ENCODE measurements around the gene MTG2. TPM values are rescaled to one million over a fixed set of nuclear protein-coding genes. Genes with fewer than 3 reads are reported as not detected.

The MTG2 gene
- total RNA-seq, 3 donors from 2014 or later: 16.3 to 32.1 (median 25.6) TPM

- H3K27ac ChIP-seq: no peak overlapping the region
- H3K4me3 ChIP-seq: no peak overlapping the region
- H3K36me3 ChIP-seq: no peaks in the 10 kb centered on the region
- peaks cover 6 to 12% of the 10 kb centered on the region in 2 donors for H3K4me1 ChIP-seq
- H3K27me3 ChIP-seq: peaks cover 4 to 89% of the 10 kb centered on the region in 2 donors
- TF ChIP-seq POLR2AphosphoS5 (IDR thresholded peaks at IDR 0.05) (no peak), CTCF (IDR thresholded peaks at IDR 0.05) (no peak), POLR2A (IDR thresholded peaks at IDR 0.05) (no peak)
- H3K9me3 ChIP-seq: no peaks in the 10 kb centered on the region
- no peak for DNase-seq (ENCODE audit: low spot score in 2 of 2)
- intact Hi-C loops (cut with DNase I; ENCODE audit: low total_unique reads): no loop called here
These were observed 35.3 kb downstream of the MTG2 start for GRCh38 chr20:62217913-62218773.

- TF ChIP-seq POLR2AphosphoS5 (IDR thresholded peaks at IDR 0.05) (no peak), POLR2A (IDR thresholded peaks at IDR 0.05) (no peak), CTCF (IDR thresholded peaks at IDR 0.05) (no peak)
- Histone ChIP-seq H3K27ac (no peak overlapping the region), H3K4me1 (peaks cover 6 to 12% of the 10 kb centered on the region in 2 donors), H3K4me3 (peak overlapping the region in 2 of 3 donors; percentile 44 to 63), H3K27me3 (peaks cover 4 to 93% of the 10 kb centered on the region in 2 donors), H3K36me3 (no peaks in the 10 kb centered on the region), H3K9me3 (no peaks in the 10 kb centered on the region)
- intact Hi-C loops (cut with DNase I; ENCODE audit: low total_unique reads): no loop called here
- no peak for DNase-seq (ENCODE audit: low spot score in 2 of 2)
These were observed 36.5 kb downstream of the MTG2 start for GRCh38 chr20:62219101-62219991.

GRCh38 chr20:62219992-62220665 lies 37.3 kb downstream of the MTG2 start, which contains the start of gene HRH3:
HRH3 (minus strand) TSS chr20:62220278; CDS start chr20:62219970, 308 bp downstream.
- no peak for TF ChIP-seq CTCF (IDR thresholded peaks at IDR 0.05)
- TF ChIP-seq POLR2AphosphoS5 (IDR thresholded peaks at IDR 0.05): no peak
- TF ChIP-seq POLR2A (IDR thresholded peaks at IDR 0.05): no peak
- Histone ChIP-seq H3K27ac (no peak within 1 kb of the TSS), H3K36me3 (no peaks in the 10 kb centered on the region), H3K27me3 (peaks cover 4 to 93% of the 10 kb centered on the region in 2 donors), H3K4me3 (peak within 1 kb of the TSS in 2 of 3 donors; percentile 44 to 63), H3K9me3 (no peaks in the 10 kb centered on the region), H3K4me1 (peaks cover 6 to 12% of the 10 kb centered on the region in 2 donors)
- intact Hi-C loops (cut with DNase I; ENCODE audit: low total_unique reads): no loop called here
- DNase-seq (ENCODE audit: low spot score in 2 of 2): no peak

- TF ChIP-seq CTCF (IDR thresholded peaks at IDR 0.05): no peak
- TF ChIP-seq POLR2AphosphoS5 (IDR thresholded peaks at IDR 0.05): no peak
- TF ChIP-seq POLR2A (IDR thresholded peaks at IDR 0.05): no peak
- peak overlapping the region in 2 of 3 donors; percentile 44 to 63 for H3K4me3 ChIP-seq
- no peaks in the 10 kb centered on the region for H3K9me3 ChIP-seq
- DNase-seq (ENCODE audit: low spot score in 2 of 2): no peak
- peaks cover 4 to 86% of the 10 kb centered on the region in 2 donors for H3K27me3 ChIP-seq
- intact Hi-C loops (cut with DNase I; ENCODE audit: low total_unique reads): no loop called here
- no peak overlapping the region for H3K27ac ChIP-seq
- no peaks in the 10 kb centered on the region for H3K36me3 ChIP-seq
- H3K4me1 ChIP-seq: peaks cover 6 to 12% of the 10 kb centered on the region in 2 donors
These were observed 38.1 kb downstream of the MTG2 start for GRCh38 chr20:62220666-62221568.
